Stimulated activated CD8-positive, alpha-beta memory T cell treated with anti-CD3 and anti-CD28 coated beads, Interleukin-2, amount 100 ng/mL, for 48 hours (primary cell): ENCODE measurements around the gene MS4A2.
"Not testable (repeated sequence)": the region's sequence is repeated elsewhere in the genome, so short reads cannot be mapped to it uniquely, and the experiment has no call there.

Source experiments
- DNase-seq, 2 donors: peaks; one replicate each; pipeline ENCODE4 v3.0.0-alpha.2; 2020; ENCODE audit warnings: low read depth in 2 of 2

Gene MS4A2

DNA sequence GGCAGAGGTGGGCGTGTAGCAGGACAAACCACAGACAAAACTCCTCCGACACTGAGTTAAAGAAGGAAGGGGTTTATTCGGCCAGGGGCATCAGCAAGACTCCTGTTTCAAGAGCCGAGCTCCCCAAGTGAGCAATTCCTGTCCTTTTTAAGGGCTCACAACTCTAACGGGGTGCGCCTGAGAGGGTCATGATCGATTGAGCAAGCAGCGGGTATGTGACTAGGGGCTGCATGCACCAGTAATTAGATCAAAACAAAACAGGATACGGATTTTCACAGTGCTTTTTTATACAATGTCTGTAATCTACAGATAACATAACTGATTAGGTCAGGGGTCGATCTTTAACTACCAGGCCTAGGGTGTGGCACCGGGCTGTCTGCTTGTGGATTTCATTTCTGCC is 12.9 kb downstream of the MS4A2 start:
- not testable (repeated sequence) for DNase-seq

DNA sequence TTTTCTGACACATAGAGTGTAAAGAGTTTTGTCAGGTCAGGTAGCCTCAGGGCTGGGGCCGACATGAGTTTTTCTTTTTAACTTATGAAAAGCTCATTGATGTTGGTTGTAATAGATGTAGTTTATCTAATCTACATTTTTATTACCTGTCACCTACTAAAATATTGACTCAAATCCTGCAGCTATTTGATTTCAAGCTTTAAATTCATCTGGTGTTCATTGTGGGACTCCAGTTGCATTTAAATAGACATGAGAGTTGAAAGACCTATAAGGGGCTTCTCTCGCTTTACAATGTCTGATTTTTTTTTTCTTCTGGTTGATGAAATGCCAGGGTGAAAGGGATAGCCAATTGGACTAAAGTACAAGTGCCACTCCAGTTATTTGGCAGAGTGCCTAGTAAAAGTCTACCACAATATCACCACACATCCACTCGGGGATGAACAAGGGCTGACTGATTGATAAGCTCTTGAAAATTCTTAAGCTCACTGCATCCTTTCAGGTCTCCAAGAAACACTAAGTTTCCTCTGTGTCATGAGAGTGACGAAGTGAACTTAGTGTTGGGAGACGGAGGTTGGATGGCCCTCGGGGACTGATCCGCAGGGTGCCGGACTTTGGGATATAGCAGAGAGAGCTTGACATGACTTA is 16.1 kb downstream of the MS4A2 start:
- DNase-seq: not testable (repeated sequence)

- not testable (repeated sequence) for DNase-seq
Measured at GRCh38 chr11:60108631-60109030, 20.2 kb downstream of the MS4A2 start.

DNA sequence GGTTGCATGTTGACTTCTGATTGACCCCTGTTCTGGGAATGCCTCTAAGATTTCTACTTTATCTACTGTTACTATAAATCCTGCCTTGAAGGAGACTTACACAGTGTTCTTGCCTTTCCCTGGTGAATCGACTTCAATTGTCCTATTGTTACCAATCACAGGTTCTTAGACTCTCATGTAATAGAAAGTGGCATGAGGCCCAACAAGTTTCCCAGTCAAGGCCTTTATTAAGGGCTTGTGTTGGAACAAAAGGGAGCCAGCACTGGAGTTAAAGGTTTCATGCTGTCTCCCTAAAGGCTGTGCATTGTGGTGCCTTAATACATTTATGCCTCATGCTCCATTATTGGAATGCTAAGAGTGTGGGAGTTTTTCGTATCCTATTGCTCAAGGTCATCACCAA is 23.3 kb downstream of the MS4A2 start:
- DNase-seq: no peak

DNA sequence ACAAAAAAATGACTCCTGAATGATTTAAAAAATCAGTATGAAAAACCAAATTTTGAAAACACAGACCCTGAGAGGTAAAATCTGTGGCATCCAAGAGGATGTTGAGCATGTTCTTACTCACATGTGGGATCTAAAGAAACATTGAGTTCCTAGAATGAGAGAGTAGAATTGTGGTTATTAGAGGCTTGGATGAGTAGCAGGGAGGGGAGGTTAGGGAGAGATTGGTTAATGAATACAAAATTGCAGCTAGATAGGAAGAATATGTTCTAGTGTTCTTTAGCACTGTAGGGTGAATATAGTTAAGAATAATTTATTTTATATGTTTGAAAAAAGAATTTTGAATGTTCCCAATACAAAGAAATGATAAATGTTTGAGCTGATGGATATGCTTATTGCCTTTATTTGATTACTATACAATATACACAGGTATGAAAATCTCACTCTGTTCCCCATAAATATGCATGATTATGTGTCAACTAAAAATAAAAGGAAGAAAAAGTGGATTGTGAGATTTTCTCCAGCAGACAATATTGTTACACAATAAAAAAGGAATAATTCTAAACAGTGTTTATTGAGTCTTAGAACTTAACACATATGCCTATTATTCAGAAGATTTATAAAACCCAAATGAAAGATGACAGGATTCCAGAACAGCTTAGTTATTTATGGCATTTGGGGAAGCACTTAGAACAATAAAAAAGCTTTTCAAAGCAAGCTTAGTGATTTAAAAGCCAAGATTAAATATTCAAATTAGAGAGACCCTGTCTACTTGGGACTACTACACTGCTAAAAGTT is 28.7 kb downstream of the MS4A2 start:
- no peak for DNase-seq

- DNase-seq: no peak
Measured at GRCh38 chr11:60118338-60118737, 29.9 kb downstream of the MS4A2 start.

- DNase-seq: no peak
Measured at GRCh38 chr11:60119710-60120109, 31.2 kb downstream of the MS4A2 start.

DNA sequence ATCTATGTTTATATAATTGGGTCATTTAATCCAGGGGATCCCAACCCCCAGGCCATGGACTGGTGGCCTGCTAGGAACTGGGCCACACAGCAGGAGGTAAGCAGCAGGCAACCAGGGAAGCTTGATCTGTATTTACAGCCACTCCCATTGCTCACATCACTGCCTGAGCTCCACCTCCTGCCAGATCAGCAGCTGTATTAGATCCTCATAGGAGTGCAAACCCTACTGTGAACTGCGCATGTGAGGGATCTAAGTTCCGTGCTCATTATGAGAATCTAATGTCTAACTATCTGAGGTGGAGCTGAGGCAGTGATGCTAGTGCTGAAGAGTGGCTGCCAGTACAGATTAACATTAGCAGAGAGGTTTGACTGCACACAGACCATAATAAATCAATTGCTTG is 32.8 kb downstream of the MS4A2 start:
- no peak for DNase-seq

GRCh38 chr11:60122414-60123036 is 34.1 kb downstream of the MS4A2 start:
- DNase-seq: no peak

DNA sequence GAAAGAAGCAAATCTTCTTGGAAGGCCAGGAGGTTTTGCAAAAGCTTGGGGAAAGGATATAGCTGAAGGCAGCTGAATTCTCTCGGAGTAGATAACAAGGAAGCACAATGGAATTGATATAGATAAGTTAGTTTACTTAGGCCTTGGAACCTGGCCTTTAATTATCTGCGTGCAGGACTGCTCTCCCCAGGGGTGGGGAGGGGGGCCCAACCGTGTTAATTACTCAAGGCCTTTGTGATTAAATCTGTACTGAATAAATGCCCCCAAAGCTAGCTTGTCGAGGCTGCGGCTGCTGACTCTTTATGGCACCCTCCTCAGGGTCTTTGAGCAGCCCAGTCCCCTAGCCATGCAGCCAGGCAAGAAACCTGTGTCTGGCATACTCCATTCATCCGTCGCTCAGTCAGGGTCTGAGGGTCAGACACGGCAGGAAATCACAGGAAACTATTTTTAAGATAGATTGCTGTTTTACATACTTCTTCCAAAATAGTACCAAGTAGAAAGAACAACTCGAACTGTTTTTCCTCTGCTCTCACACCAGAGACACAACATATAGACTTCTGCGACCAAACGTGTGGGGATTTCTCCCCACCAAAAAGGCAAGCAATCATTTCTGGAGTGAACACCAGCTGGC is 36.5 kb downstream of the MS4A2 start:
- DNase-seq: no peak

DNA sequence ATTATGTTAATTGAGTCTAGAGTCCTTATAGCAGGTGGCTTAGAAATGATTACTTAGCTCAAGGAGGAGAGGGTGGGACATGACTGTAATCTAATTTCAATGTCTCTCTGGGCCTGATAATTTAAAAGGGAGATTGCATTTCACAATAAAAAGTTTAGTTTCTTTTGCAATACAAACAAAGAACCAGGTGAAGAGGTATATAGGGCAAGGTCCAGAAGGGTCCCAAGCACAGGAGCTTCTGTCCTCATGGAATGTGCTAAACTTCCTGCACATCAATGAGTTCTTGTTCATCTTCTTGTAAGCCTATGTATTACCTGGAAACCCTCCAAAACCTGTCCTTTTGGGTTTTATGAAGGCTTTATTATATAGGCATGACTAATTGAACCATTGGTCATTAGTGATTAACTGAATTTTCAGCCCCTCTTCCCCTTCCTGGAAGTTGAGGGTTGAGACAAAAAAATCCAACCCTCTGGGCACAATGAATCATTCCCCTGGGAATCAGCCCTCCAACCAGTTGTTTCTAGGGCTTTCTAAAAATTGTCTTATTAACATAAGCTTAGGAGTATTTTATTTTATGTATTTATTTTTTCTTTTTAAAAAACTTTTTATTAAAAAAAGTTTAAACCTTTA is 37.6 kb downstream of the MS4A2 start:
- no peak for DNase-seq

- no peak for DNase-seq
Measured at GRCh38 chr11:60127311-60127811, 38.9 kb downstream of the MS4A2 start.

- no peak for DNase-seq
Measured at GRCh38 chr11:60128376-60128775, 39.9 kb downstream of the MS4A2 start.

- not testable (repeated sequence) for DNase-seq
Measured at GRCh38 chr11:60128866-60129265, 40.4 kb downstream of the MS4A2 start.

DNA sequence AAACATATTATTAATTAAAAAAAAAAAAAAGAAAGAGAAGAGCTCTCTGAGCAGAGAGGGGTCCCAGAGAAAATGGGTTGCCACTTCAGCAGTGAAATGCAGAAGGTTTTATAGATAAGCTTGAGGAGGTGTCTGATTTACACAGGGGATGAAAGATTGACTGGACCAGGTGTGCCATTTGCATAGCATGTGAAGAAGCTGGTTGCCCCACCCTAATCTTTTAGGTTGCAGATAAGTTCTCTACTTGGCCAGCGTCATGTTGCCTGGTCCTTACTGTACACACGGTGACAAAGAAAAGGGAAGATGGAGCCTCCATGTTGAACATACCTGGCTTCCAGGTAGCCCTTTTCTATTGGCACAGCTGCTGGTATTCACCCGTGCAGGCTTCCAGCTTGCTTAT is 41.4 kb downstream of the MS4A2 start:
- DNase-seq: no peak

DNA sequence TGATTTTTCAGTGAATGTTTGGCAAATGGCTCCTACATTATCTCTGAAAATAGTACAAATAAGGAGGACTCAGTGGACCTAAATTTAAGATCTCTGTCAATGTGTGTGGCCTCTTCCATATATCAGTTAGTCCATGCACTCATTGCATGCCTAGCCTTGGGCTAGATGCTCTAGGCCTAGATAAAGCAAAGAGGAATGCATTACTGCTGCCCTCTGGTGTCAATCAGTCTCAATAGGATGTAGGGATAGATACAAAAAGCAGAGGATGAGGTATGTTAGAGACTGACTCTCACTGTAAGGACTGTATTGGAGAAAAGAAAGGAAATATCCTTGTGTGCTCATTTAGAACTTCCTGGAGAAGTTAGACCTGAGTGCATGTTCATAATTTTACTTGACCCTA is 42.0 kb downstream of the MS4A2 start:
- no peak for DNase-seq

GRCh38 chr11:60131912-60132311 is 43.4 kb downstream of the MS4A2 start:
- DNase-seq: no peak

GRCh38 chr11:60133917-60134316 is 45.5 kb downstream of the MS4A2 start:
- no peak for DNase-seq

- no peak for DNase-seq
Measured at GRCh38 chr11:60143768-60144167, 55.3 kb downstream of the MS4A2 start.

DNA sequence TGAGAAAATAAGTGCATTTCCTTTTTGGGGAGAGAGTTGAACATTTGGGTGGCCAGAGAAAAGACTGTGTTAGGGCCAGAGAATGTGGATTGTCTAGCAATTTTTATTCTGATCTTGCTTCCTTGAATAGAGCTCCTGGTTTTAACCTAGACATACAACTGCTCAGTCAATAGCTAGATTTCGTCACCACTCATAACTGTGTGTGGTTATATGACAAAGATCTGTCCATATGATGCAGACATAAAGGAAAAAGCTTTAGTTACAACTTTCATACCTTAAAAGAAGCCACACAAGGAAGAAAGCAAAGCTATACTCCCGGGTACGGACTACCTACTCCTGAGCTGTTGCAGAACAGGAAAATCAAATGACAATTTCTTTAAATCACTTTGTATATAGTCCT is 57.2 kb downstream of the MS4A2 start:
- no peak for DNase-seq
